Omental fat pad (tissue), 4 donors: ENCODE results near the gene PAK5. TPM values are rescaled to one million over a fixed set of nuclear protein-coding genes. Genes with fewer than 3 reads are reported as not detected.
"Not testable (repeated sequence)": the region's sequence is repeated elsewhere in the genome, so short reads cannot be mapped to it uniquely, and the experiment has no call there.

Experiments used
- ATAC-seq: fragments of 150-250 bp; one replicate; pipeline ENCODE4 v1.9.1; 2016; ENCODE audit warnings: mild to moderate bottlenecking, moderate library complexity; ENCODE audit not compliant: low FRiP score
- DNase-seq: peaks from one replicate; pipeline ENCODE4 v3.0.0-alpha.2; 2019; ENCODE audit warnings: low spot score
- CTCF ChIP-seq, 3 donors: fragments of 450-650 bp; IDR thresholded peaks; one replicate each; pipeline ENCODE4 v1.5.1; 2016 to 2017; ENCODE audit warnings: antibody characterized with exemption in 3 of 3, mild to moderate bottlenecking in 3 of 3, moderate library complexity in 2 of 3
- total RNA-seq, 4 donors: library from RNA; depleted of rRNA; stranded (reverse); fragments of >200 nt; gene quantifications; one replicate each; pipeline ENCODE4 v1.1.0, GENCODE V29; 2016

Gene PAK5
- total RNA-seq, 4 donors from 2014 or later, result not detected

GRCh38 chr20:9647741-9648140 lies 191.1 kb downstream of the PAK5 start:
- TF ChIP-seq CTCF (IDR thresholded peaks at IDR 0.05), result no peak
- DNase-seq (no peak), ATAC-seq (no peak)

GRCh38 chr20:9646375-9646774 lies 192.5 kb downstream of the PAK5 start:
- no peak for TF ChIP-seq CTCF (IDR thresholded peaks at IDR 0.05)
- DNase-seq (no peak), ATAC-seq (no peak)

- ATAC-seq (no peak), DNase-seq (no peak)
- TF ChIP-seq CTCF (IDR thresholded peaks at IDR 0.05), result no peak
Measured at GRCh38 chr20:9642882-9643281, 196.0 kb downstream of the PAK5 start.

GRCh38 chr20:9641499-9642000 lies 197.3 kb downstream of the PAK5 start:
- DNase-seq, ATAC-seq: not testable (repeated sequence)

- ATAC-seq (no peak), DNase-seq (no peak)
- no peak for TF ChIP-seq CTCF (IDR thresholded peaks at IDR 0.05)
Measured at GRCh38 chr20:9637889-9638288, 201.0 kb downstream of the PAK5 start.

- ATAC-seq, result no peak
- no peak for DNase-seq
- no peak for TF ChIP-seq CTCF (IDR thresholded peaks at IDR 0.05)
Measured at GRCh38 chr20:9635750-9636149, 203.1 kb downstream of the PAK5 start.

- ATAC-seq (no peak), DNase-seq (no peak)
- no peak for TF ChIP-seq CTCF (IDR thresholded peaks at IDR 0.05)
Measured at GRCh38 chr20:9634327-9634726, 204.5 kb downstream of the PAK5 start.

- no peak for DNase-seq
Measured at GRCh38 chr20:9632991-9633390, 205.9 kb downstream of the PAK5 start.

More at GRCh38 chr20:9632991-9633390, 205.9 kb downstream of the PAK5 start:
- ATAC-seq, result no peak
- no peak for TF ChIP-seq CTCF (IDR thresholded peaks at IDR 0.05)
